Measurements from ENCODE around the gene FMN1. TPM values are rescaled to one million over a fixed set of nuclear protein-coding genes. Genes with fewer than 3 reads are reported as not detected.

The FMN1 gene
- total and polyA plus RNA-seq, 10 donors = 0.43 to 42.1 (median 8.6) TPM

GRCh38 chr15:33068511-33068990 lies 126.0 kb downstream of the FMN1 start:
- TF ChIP-seq CTCF (IDR thresholded peaks at IDR 0.05 in 8 of 11, conservative IDR thresholded peaks at IDR 0.05 in 3 of 11) = no peak
- no peak for TF ChIP-seq POLR2AphosphoS5 (IDR thresholded peaks at IDR 0.05)
- TF ChIP-seq POLR2A (IDR thresholded peaks at IDR 0.05) = no peak
- 18 to 33% (median 29%) methylated on average over 8 of the region's 8 CpGs for WGBS, 5 donors
- Histone ChIP-seq H3K4me1 (peaks cover 8 to 22% (median 16%) of the 10 kb centered on the region in 6 donors), H3K9me3 (no peaks in the 10 kb centered on the region), H3K27ac (peak overlapping the region in 3 of 8 donors; percentile 13 to 46 (median 35)), H3K36me3 (no peaks in the 10 kb centered on the region), H3K4me3 (peak overlapping the region in 3 of 8 donors; percentile 8 to 60 (median 30)), H3K27me3 (replicated peaks in 1 of 7) (peaks cover 0 to 31% (median 0%) of the 10 kb centered on the region in 7 donors)
- intact Hi-C loops (cut with DNase I; ENCODE audit: low total_unique reads) = no loop called here
- no peak for DNase-seq

- intact Hi-C loops (cut with DNase I; ENCODE audit: low total_unique reads) = no loop called here
These were observed 126.5 kb downstream of the FMN1 start for GRCh38 chr15:33068007-33068481.

GRCh38 chr15:33067456-33067855 lies 127.1 kb downstream of the FMN1 start:
- Histone ChIP-seq H3K9me3 (no peaks in the 10 kb centered on the region), H3K4me3 (peak overlapping the region in 3 of 8 donors; percentile 8 to 60 (median 30)), H3K4me1 (peaks cover 8 to 22% (median 16%) of the 10 kb centered on the region in 6 donors), H3K27me3 (replicated peaks in 1 of 7) (peaks cover 0 to 32% (median 0%) of the 10 kb centered on the region in 7 donors), H3K27ac (peak overlapping the region in 1 of 8 donors; percentile 7), H3K36me3 (no peaks in the 10 kb centered on the region)
- intact Hi-C loops (cut with DNase I; ENCODE audit: low total_unique reads) = no loop called here
- TF ChIP-seq POLR2A (IDR thresholded peaks at IDR 0.05) (no peak), CTCF (IDR thresholded peaks at IDR 0.05 in 8 of 11, conservative IDR thresholded peaks at IDR 0.05 in 3 of 11) (no peak), POLR2AphosphoS5 (IDR thresholded peaks at IDR 0.05) (no peak)
- DNase-seq = no peak
- WGBS, 5 donors = 38 to 55% (median 48%) methylated on average over 9 of the region's 9 CpGs

More at GRCh38 chr15:33068007-33068481, 126.5 kb downstream of the FMN1 start:
- peak overlapping the region in 3 of 8 donors; percentile 13 to 46 (median 35) for H3K27ac ChIP-seq
- 9 to 30% (median 14%) methylated on average over 12 to 14 of the region's 14 CpGs for WGBS, 5 donors
- H3K4me1 ChIP-seq = peaks cover 8 to 22% (median 16%) of the 10 kb centered on the region in 6 donors
- no peaks in the 10 kb centered on the region for H3K36me3 ChIP-seq
- no peak for DNase-seq
- H3K4me3 ChIP-seq = peak overlapping the region in 4 of 8 donors; percentile 8 to 60 (median 21)
- TF ChIP-seq CTCF (IDR thresholded peaks at IDR 0.05 in 8 of 11, conservative IDR thresholded peaks at IDR 0.05 in 3 of 11) (no peak), POLR2AphosphoS5 (IDR thresholded peaks at IDR 0.05) (peak in 2 of 3 donors; percentile 31 to 41)
- H3K27me3 ChIP-seq (replicated peaks in 1 of 7) = peaks cover 0 to 33% (median 0%) of the 10 kb centered on the region in 7 donors
- no peaks in the 10 kb centered on the region for H3K9me3 ChIP-seq

- Histone ChIP-seq H3K4me1 (peaks cover 8 to 22% (median 16%) of the 10 kb centered on the region in 6 donors), H3K36me3 (no peaks in the 10 kb centered on the region), H3K4me3 (no peak overlapping the region), H3K27ac (no peak overlapping the region), H3K27me3 (replicated peaks in 1 of 7) (peaks cover 0 to 30% (median 0%) of the 10 kb centered on the region in 7 donors), H3K9me3 (no peaks in the 10 kb centered on the region)
- TF ChIP-seq POLR2AphosphoS5 (IDR thresholded peaks at IDR 0.05) (no peak), CTCF (IDR thresholded peaks at IDR 0.05 in 8 of 11, conservative IDR thresholded peaks at IDR 0.05 in 3 of 11) (no peak), POLR2A (IDR thresholded peaks at IDR 0.05) (no peak)
- 81 to 91% (median 84%) methylated on average over 8 of the region's 8 CpGs for WGBS, 5 donors
- intact Hi-C loops (cut with DNase I; ENCODE audit: low total_unique reads) = no loop called here
- DNase-seq = no peak
These were observed 127.9 kb downstream of the FMN1 start for GRCh38 chr15:33066584-33066983.
